ENCODE measurements around the gene DRAXIN.

Gene DRAXIN

GRCh38 chr1:11768821-11769220 lies 77.3 kb downstream of the DRAXIN start:
- no peaks in the 10 kb centered on the region for H3K27me3 ChIP-seq (ENCODE audit: control insufficient read depth, insufficient read depth, low read length)
- no peaks in the 10 kb centered on the region for H3K79me2 ChIP-seq
- H3K4me2 ChIP-seq (ENCODE audit: low read length), result no peak overlapping the region
- no peak for TF ChIP-seq CTCF (IDR thresholded peaks at IDR 0.05)
- H3K4me3 ChIP-seq (ENCODE audit: low read depth, low read length), result no peak overlapping the region
- H3K36me3 ChIP-seq (ENCODE audit: control insufficient read depth, insufficient read depth, low read length), result no peaks in the 10 kb centered on the region
- no peaks in the 10 kb centered on the region for H3K9me3 ChIP-seq (ENCODE audit: control insufficient read depth, low read length)
- no peak overlapping the region for H2AFZ ChIP-seq
- H3K9ac ChIP-seq, result no peak overlapping the region
- H3K4me1 ChIP-seq, result no peaks in the 10 kb centered on the region
- no peak overlapping the region for H3K27ac ChIP-seq

DNA sequence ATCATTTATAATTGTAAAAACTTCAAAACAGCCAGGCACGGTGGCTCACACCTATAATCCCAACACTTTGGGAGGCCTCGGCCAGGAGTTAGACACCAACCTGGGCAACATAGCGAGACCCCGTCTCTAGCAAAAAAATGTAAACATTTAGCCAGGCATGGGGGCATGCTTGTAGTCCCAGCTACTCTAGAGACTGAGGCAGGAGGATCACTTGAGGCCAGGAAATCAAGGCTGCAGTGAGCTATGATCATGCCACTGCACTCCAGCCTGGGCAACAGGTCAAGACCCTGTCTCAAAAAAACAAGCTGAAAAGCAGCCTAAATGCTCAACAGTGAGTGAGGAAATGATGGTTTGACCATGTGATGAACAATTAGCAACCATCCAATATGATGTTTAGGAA lies 77.8 kb downstream of the DRAXIN start:
- H3K79me2 ChIP-seq, result no peaks in the 10 kb centered on the region
- no peak overlapping the region for H2AFZ ChIP-seq

DNA sequence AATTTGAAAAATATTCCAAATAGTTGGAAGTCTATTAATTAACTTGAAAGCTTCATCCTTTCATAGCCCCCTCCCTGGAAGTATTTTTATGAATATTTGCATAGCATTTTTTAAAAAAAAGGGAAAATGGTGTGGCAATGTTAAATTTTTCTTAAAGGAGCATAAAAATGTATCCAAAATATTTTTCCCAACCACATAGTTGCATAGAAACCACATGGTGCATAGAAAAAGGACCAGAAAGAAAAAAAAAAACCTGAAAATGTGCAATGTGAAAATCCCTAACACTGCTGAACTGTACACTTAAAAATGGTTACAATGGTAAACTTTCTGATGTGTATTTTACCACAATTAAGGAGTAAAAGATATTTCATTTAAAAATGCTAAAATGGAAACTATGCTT lies 78.5 kb downstream of the DRAXIN start:
- H3K9me3 ChIP-seq (ENCODE audit: control insufficient read depth, low read length), result no peaks in the 10 kb centered on the region
- H3K4me2 ChIP-seq (ENCODE audit: low read length), result no peak overlapping the region
- TF ChIP-seq CTCF (IDR thresholded peaks at IDR 0.05), result no peak
- no peak overlapping the region for H3K27ac ChIP-seq
- no peaks in the 10 kb centered on the region for H3K79me2 ChIP-seq
- H2AFZ ChIP-seq, result no peak overlapping the region
- no peak overlapping the region for H3K4me3 ChIP-seq (ENCODE audit: low read depth, low read length)
- H3K4me1 ChIP-seq, result no peaks in the 10 kb centered on the region
- H3K27me3 ChIP-seq (ENCODE audit: control insufficient read depth, insufficient read depth, low read length), result no peaks in the 10 kb centered on the region
- H3K9ac ChIP-seq, result no peak overlapping the region
- no peaks in the 10 kb centered on the region for H3K36me3 ChIP-seq (ENCODE audit: control insufficient read depth, insufficient read depth, low read length)

More for the DNA sequence above, 77.8 kb downstream of the DRAXIN start:
- Histone ChIP-seq H3K36me3 (ENCODE audit: control insufficient read depth, insufficient read depth, low read length) (no peaks in the 10 kb centered on the region), H3K9ac (no peak overlapping the region), H3K4me3 (ENCODE audit: low read depth, low read length) (no peak overlapping the region), H3K27me3 (ENCODE audit: control insufficient read depth, insufficient read depth, low read length) (no peaks in the 10 kb centered on the region), H3K27ac (no peak overlapping the region), H3K4me1 (no peaks in the 10 kb centered on the region), H3K4me2 (ENCODE audit: low read length) (no peak overlapping the region), H3K9me3 (ENCODE audit: control insufficient read depth, low read length) (no peaks in the 10 kb centered on the region)
- TF ChIP-seq CTCF (IDR thresholded peaks at IDR 0.05), result no peak

GRCh38 chr1:11771481-11772043 lies 80.1 kb downstream of the DRAXIN start:
- H3K4me3 ChIP-seq (ENCODE audit: low read depth, low read length), result no peak overlapping the region
- no peaks in the 10 kb centered on the region for H3K79me2 ChIP-seq
- no peak overlapping the region for H3K4me2 ChIP-seq (ENCODE audit: low read length)
- H3K27me3 ChIP-seq (ENCODE audit: control insufficient read depth, insufficient read depth, low read length), result no peaks in the 10 kb centered on the region
- no peaks in the 10 kb centered on the region for H3K9me3 ChIP-seq (ENCODE audit: control insufficient read depth, low read length)
- no peak overlapping the region for H2AFZ ChIP-seq
- no peaks in the 10 kb centered on the region for H3K36me3 ChIP-seq (ENCODE audit: control insufficient read depth, insufficient read depth, low read length)
- H3K4me1 ChIP-seq, result no peaks in the 10 kb centered on the region
- TF ChIP-seq CTCF (IDR thresholded peaks at IDR 0.05), result no peak
- H3K9ac ChIP-seq, result no peak overlapping the region
- no peak overlapping the region for H3K27ac ChIP-seq

- no peak for TF ChIP-seq CTCF (IDR thresholded peaks at IDR 0.05)
- no peak overlapping the region for H3K4me3 ChIP-seq (ENCODE audit: low read depth, low read length)
- no peaks in the 10 kb centered on the region for H3K79me2 ChIP-seq
- H3K9me3 ChIP-seq (ENCODE audit: control insufficient read depth, low read length), result no peaks in the 10 kb centered on the region
- no peak overlapping the region for H3K27ac ChIP-seq
- no peaks in the 10 kb centered on the region for H3K36me3 ChIP-seq (ENCODE audit: control insufficient read depth, insufficient read depth, low read length)
- H2AFZ ChIP-seq, result no peak overlapping the region
- H3K4me1 ChIP-seq, result no peaks in the 10 kb centered on the region
- no peak overlapping the region for H3K9ac ChIP-seq
- H3K4me2 ChIP-seq (ENCODE audit: low read length), result no peak overlapping the region
- H3K27me3 ChIP-seq (ENCODE audit: control insufficient read depth, insufficient read depth, low read length), result no peaks in the 10 kb centered on the region
These were observed 80.9 kb downstream of the DRAXIN start for GRCh38 chr1:11772458-11772857.
